IMR-90 (cell line): ENCODE measurements around the gene CDYL2. TPM values are rescaled to one million over a fixed set of nuclear protein-coding genes. Genes with fewer than 3 reads are reported as not detected.

Experiments used
- ATAC-seq: fragments of 200-7000 bp; cut with Tn5 transposase; 2 replicates; pipeline ENCODE4 v1.9.1; 2020; ENCODE audit warnings: low read depth, mild to moderate bottlenecking, moderate library complexity
- BruUV-seq: library from RNA; stranded (reverse); fragments of 400-500 nt; replicated peaks from 2 replicates; lab custom pipeline; 2021; lab: Mats Ljungman, UMichigan
- CTCF ChIA-PET: fragments of 300-600 bp; formaldehyde crosslinking; extraction: SDS; loops from one replicate; lab custom pipeline; 2021; ENCODE audit warnings: antibody characterized with exemption; lab: Yijun Ruan, JAX
- POLR2A ChIA-PET: fragments of 300-600 bp; sonication (Branson Sonifier 250); formaldehyde crosslinking; loops from one replicate; lab custom pipeline; 2022; ENCODE audit warnings: antibody characterized with exemption; ENCODE audit not compliant: unreplicated experiment; lab: Charles Lee
- DNase-seq: peaks from one replicate; pipeline ENCODE4 v3.0.0; 2013
- H2AFZ ChIP-seq: replicated peaks from 2 replicates; pipeline ENCODE3; 2013; ENCODE audit warnings: low read length, mild to moderate bottlenecking; ENCODE audit not compliant: poor library complexity
- H2AK5ac ChIP-seq: 2 replicates; pipeline ENCODE4 v1.6.1; 2013; ENCODE audit warnings: low read depth, low read length, inconsistent platforms
- H2AK9ac ChIP-seq: replicated peaks from 2 replicates; pipeline ENCODE3; 2013; ENCODE audit warnings: mild to moderate bottlenecking, low read depth, low read length, moderate library complexity; ENCODE audit not compliant: poor library complexity
- H2BK120ac ChIP-seq: 2 replicates; pipeline ENCODE4 v1.6.1; 2013; ENCODE audit warnings: low read depth, low read length, inconsistent platforms
- H2BK15ac ChIP-seq: 3 replicates; pipeline ENCODE4 v1.6.1; 2013; ENCODE audit warnings: low read depth, low read length, inconsistent platforms
- H2BK20ac ChIP-seq: 2 replicates; pipeline ENCODE4 v1.6.1; 2013; ENCODE audit warnings: low read depth, mild to moderate bottlenecking, inconsistent platforms, low read length, moderate library complexity
- H2BK5ac ChIP-seq: 2 replicates; pipeline ENCODE4 v1.6.1; 2013; ENCODE audit warnings: mild to moderate bottlenecking, low read depth, low read length, inconsistent platforms; ENCODE audit not compliant: poor library complexity, severe bottlenecking
- H3K14ac ChIP-seq: replicated peaks from 2 replicates; pipeline ENCODE4 v1.6.1; 2013; ENCODE audit warnings: low read depth, low read length, inconsistent platforms
- H3K18ac ChIP-seq: 2 replicates; pipeline ENCODE4 v1.6.1; 2013; ENCODE audit warnings: low read depth, low read length, control low read depth
- H3K23ac ChIP-seq: 2 replicates; pipeline ENCODE4 v1.6.1; 2013; ENCODE audit warnings: low read depth, low read length, inconsistent platforms
- H3K27ac ChIP-seq: 2 replicates; pipeline ENCODE4 v1.5.1; 2013; ENCODE audit warnings: mild to moderate bottlenecking, control low read depth, low read length; ENCODE audit not compliant: insufficient read depth
- H3K27me3 ChIP-seq: 2 replicates; pipeline ENCODE4 v1.6.1; 2013; ENCODE audit warnings: low read length; ENCODE audit not compliant: control insufficient read depth, insufficient read depth
- H3K36me3 ChIP-seq: 2 replicates; pipeline ENCODE4 v1.6.1; 2013; ENCODE audit warnings: low read length, mixed read lengths; ENCODE audit not compliant: control insufficient read depth, insufficient read depth
- H3K4ac ChIP-seq: 2 replicates; pipeline ENCODE4 v1.6.1; 2013; ENCODE audit warnings: low read depth, low read length, inconsistent platforms
- H3K4me1 ChIP-seq: 2 replicates; pipeline ENCODE4 v1.6.1; 2013; ENCODE audit warnings: low read length, mixed read lengths; ENCODE audit not compliant: control insufficient read depth, insufficient read depth
- H3K4me2 ChIP-seq: 2 replicates; pipeline ENCODE4 v1.6.1; 2013; ENCODE audit warnings: low read depth, mild to moderate bottlenecking, control low read depth, low read length, moderate library complexity
- H3K4me3 ChIP-seq: 2 replicates; pipeline ENCODE4 v1.5.1; 2013; ENCODE audit warnings: low read depth, mild to moderate bottlenecking, control low read depth, low read length, moderate library complexity; ENCODE audit not compliant: insufficient read depth
- H3K56ac ChIP-seq: 2 replicates; pipeline ENCODE4 v1.6.1; 2013; ENCODE audit warnings: low read length, inconsistent platforms; ENCODE audit not compliant: insufficient read depth; ENCODE audit errors: extremely low read depth
- H3K79me1 ChIP-seq, 2 experiments: 2 replicates each; pipeline ENCODE4 v1.6.1; 2013; ENCODE audit warnings: low read length in 2 of 2, inconsistent platforms in 1 of 2, low read depth in 1 of 2
- H3K9ac ChIP-seq: 2 replicates; pipeline ENCODE4 v1.6.1; 2013; ENCODE audit warnings: low read depth, low read length, control low read depth
- H3K9me1 ChIP-seq: 2 replicates; pipeline ENCODE4 v1.6.1; 2013; ENCODE audit warnings: low read length, inconsistent platforms; ENCODE audit not compliant: insufficient read depth
- H3K9me3 ChIP-seq: 2 replicates; pipeline ENCODE4 v1.6.1; 2013; ENCODE audit warnings: low read length; ENCODE audit not compliant: control insufficient read depth, insufficient read depth
- H4K20me1 ChIP-seq: 2 replicates; pipeline ENCODE4 v1.6.1; 2013; ENCODE audit warnings: low read length, inconsistent platforms; ENCODE audit not compliant: insufficient read depth
- H4K5ac ChIP-seq: 2 replicates; pipeline ENCODE4 v1.6.1; 2013; ENCODE audit warnings: mild to moderate bottlenecking, low read depth, low read length, control low read depth
- H4K8ac ChIP-seq, 2 experiments: 2 replicates each; pipeline ENCODE4 v1.6.1; 2013; ENCODE audit warnings: low read depth in 2 of 2, low read length in 2 of 2, control low read depth in 1 of 2, inconsistent platforms in 1 of 2
- H4K91ac ChIP-seq: 2 replicates; pipeline ENCODE4 v1.6.1; 2013; ENCODE audit warnings: low read depth, low read length, inconsistent platforms; ENCODE audit not compliant: insufficient read depth
- BHLHE40 ChIP-seq: fragments of 150-350 bp; IDR thresholded peaks from 2 replicates; pipeline ENCODE4 v1.6.1; 2016; ENCODE audit warnings: mild to moderate bottlenecking, low read depth, low read length
- CEBPB ChIP-seq: IDR thresholded peaks from 2 replicates; pipeline ENCODE4 v1.6.1; 2012; ENCODE audit warnings: low read depth, low read length, improper control_type of control experiment
- CHD1 ChIP-seq: IDR thresholded peaks from 2 replicates; pipeline ENCODE4 v1.6.1; 2012; ENCODE audit warnings: low read depth, low read length, improper control_type of control experiment
- CTCF ChIP-seq: conservative IDR thresholded peaks from 2 replicates; pipeline ENCODE4 v1.5.1; 2012; ENCODE audit warnings: mild to moderate bottlenecking, low read depth, low read length, improper control_type of control experiment
- ELK1 ChIP-seq: fragments of 150-350 bp; IDR thresholded peaks from 2 replicates; pipeline ENCODE4 v1.6.1; 2016; ENCODE audit warnings: low read depth, mild to moderate bottlenecking, low read length, moderate library complexity, borderline replicate concordance
- FOS ChIP-seq: fragments of 150-350 bp; IDR thresholded peaks from 2 replicates; pipeline ENCODE4 v1.6.1; 2016; ENCODE audit warnings: low read depth, low read length
- MAFK ChIP-seq: IDR thresholded peaks from 2 replicates; pipeline ENCODE4 v1.6.1; 2012; ENCODE audit warnings: low read depth, low read length, improper control_type of control experiment
- MAZ ChIP-seq: IDR thresholded peaks from 2 replicates; pipeline ENCODE4 v1.6.1; 2012; ENCODE audit warnings: low read depth, mild to moderate bottlenecking, low read length, improper control_type of control experiment, moderate library complexity, borderline replicate concordance
- MXI1 ChIP-seq: IDR thresholded peaks from 2 replicates; pipeline ENCODE4 v1.6.1; 2012; ENCODE audit warnings: low read depth, mild to moderate bottlenecking, low read length, moderate library complexity, borderline replicate concordance
- NFE2L2 ChIP-seq: fragments of 150-350 bp; IDR thresholded peaks from 2 replicates; pipeline ENCODE4 v1.6.1; 2016; ENCODE audit warnings: low read depth, mild to moderate bottlenecking, low read length
- POLR2A ChIP-seq: IDR thresholded peaks from 2 replicates; pipeline ENCODE4 v1.6.1; 2012; ENCODE audit warnings: mild to moderate bottlenecking, low read depth, low read length
- RAD21 ChIP-seq: IDR thresholded peaks from 2 replicates; pipeline ENCODE4 v1.6.1; 2012; ENCODE audit warnings: low read length, improper control_type of control experiment
- RCOR1 ChIP-seq: IDR thresholded peaks from 2 replicates; pipeline ENCODE4 v1.6.1; 2012; ENCODE audit warnings: mild to moderate bottlenecking, low read length, improper control_type of control experiment; ENCODE audit not compliant: insufficient replicate concordance
- RFX5 ChIP-seq: IDR thresholded peaks from 2 replicates; pipeline ENCODE4 v1.8.0; 2012; ENCODE audit warnings: low read depth, mild to moderate bottlenecking, low read length, moderate library complexity
- SMC3 ChIP-seq: fragments of 150-350 bp; IDR thresholded peaks from 2 replicates; pipeline ENCODE4 v1.6.1; 2016; ENCODE audit warnings: low read depth, mild to moderate bottlenecking, antibody characterized with exemption, low read length, moderate library complexity
- USF2 ChIP-seq: fragments of 150-350 bp; IDR thresholded peaks from 2 replicates; pipeline ENCODE4 v1.6.1; 2017; ENCODE audit warnings: mild to moderate bottlenecking, antibody characterized with exemption, low read length, low read depth
- WGBS, 2 experiments: methylation state at CpG; one replicate each; pipeline versions ENCODE4 v1.1.5 to v1.1.7; 2013; ENCODE audit warnings: missing lambda C conversion rate in 2 of 2; ENCODE audit not compliant: insufficient read length in 1 of 2; ENCODE audit errors: extremely low coverage in 2 of 2; 5-methylcytosine and 5-hydroxymethylcytosine counted together
- dilution Hi-C: fragments of 300-500 bp; cut with HindIII; formaldehyde crosslinking; loops from one replicate; pipeline ENCODE4 v1.14.3; 2018; ENCODE audit warnings: low sequenced_read_pairs; ENCODE audit not compliant: unreplicated experiment
- in situ Hi-C: fragments of 300-500 bp; cut with MboI; formaldehyde crosslinking; loops from 3 replicates; pipeline ENCODE4 v1.14.3; 2019; ENCODE audit warnings: low sequenced_read_pairs, inconsistent platforms, mixed read lengths
- intact Hi-C: fragments of 100-400 bp; cut with micrococcal nuclease; formaldehyde crosslinking; loops from 2 replicates; pipeline ENCODE4 v1.10.0; 2022
- polyA plus RNA-seq, 3 experiments: library from polyadenylated mRNA; depleted of rRNA; stranded (reverse); fragments of >200 nt; gene quantifications; 2 replicates each; pipeline ENCODE4 v1.2.3, GENCODE V29; 2012; ENCODE audit warnings: low replicate concordance in 1 of 3
- total RNA-seq: library from RNA; depleted of rRNA; stranded (reverse); fragments of >200 nt; gene quantifications from 2 replicates; pipeline ENCODE4 v1.2.3, GENCODE V29; 2012

CDYL2 gene
- total and polyA plus RNA-seq, 2 of the 4 experiments (the other 2 are of a cell fraction): 1.2 to 3.9 TPM

- Histone ChIP-seq H3K9me1 (no peaks in the 10 kb centered on the region), H2AFZ (no peak overlapping the region), H2AK5ac (no peak overlapping the region), H3K27ac (no peak overlapping the region), H4K8ac (no peak overlapping the region), H3K23ac (no peak overlapping the region), H3K9me3 (no peaks in the 10 kb centered on the region), H2BK5ac (no peak overlapping the region), H3K14ac (no peak overlapping the region), H4K5ac (no peak overlapping the region), H3K4me1 (no peaks in the 10 kb centered on the region), H4K20me1 (no peaks in the 10 kb centered on the region), H3K56ac (no peak overlapping the region), H3K36me3 (no peaks in the 10 kb centered on the region), H3K4ac (no peak overlapping the region), H2AK9ac (no peak overlapping the region), H3K4me2 (no peak overlapping the region), H2BK20ac (no peak overlapping the region), H2BK120ac (no peak overlapping the region), H3K18ac (no peak overlapping the region), H3K9ac (no peak overlapping the region), H3K27me3 (no peaks in the 10 kb centered on the region), H3K79me1 (no peaks in the 10 kb centered on the region), H2BK15ac (no peak overlapping the region), H3K4me3 (no peak overlapping the region), H4K91ac (no peak overlapping the region)
- dilution Hi-C loops: no loop called here
- POLR2A ChIA-PET: no interaction called here
- in situ Hi-C loops: no loop called here
- CTCF ChIA-PET: no interaction called here
- no TSS peak for BruUV-seq
- TF ChIP-seq SMC3 (no peak), CEBPB (no peak), MAFK (no peak), NFE2L2 (no peak), BHLHE40 (no peak), ELK1 (no peak), CTCF (no peak), USF2 (no peak), RCOR1 (no peak), MXI1 (no peak), RAD21 (no peak), FOS (no peak), POLR2A (no peak), MAZ (no peak), RFX5 (no peak), CHD1 (no peak)
- intact Hi-C loops: no loop called here
- WGBS, 2 experiments: 42% methylated on average over 3 of the region's 9 CpGs; no CpG with 5 or more reads in 1 of the 2 experiments
- DNase-seq: no peak
- no peak for ATAC-seq
Measured at GRCh38 chr16:80837533-80838147, 33.2 kb upstream of the CDYL2 start.
